Measurements from ENCODE around the gene PUM1.

DNA sequence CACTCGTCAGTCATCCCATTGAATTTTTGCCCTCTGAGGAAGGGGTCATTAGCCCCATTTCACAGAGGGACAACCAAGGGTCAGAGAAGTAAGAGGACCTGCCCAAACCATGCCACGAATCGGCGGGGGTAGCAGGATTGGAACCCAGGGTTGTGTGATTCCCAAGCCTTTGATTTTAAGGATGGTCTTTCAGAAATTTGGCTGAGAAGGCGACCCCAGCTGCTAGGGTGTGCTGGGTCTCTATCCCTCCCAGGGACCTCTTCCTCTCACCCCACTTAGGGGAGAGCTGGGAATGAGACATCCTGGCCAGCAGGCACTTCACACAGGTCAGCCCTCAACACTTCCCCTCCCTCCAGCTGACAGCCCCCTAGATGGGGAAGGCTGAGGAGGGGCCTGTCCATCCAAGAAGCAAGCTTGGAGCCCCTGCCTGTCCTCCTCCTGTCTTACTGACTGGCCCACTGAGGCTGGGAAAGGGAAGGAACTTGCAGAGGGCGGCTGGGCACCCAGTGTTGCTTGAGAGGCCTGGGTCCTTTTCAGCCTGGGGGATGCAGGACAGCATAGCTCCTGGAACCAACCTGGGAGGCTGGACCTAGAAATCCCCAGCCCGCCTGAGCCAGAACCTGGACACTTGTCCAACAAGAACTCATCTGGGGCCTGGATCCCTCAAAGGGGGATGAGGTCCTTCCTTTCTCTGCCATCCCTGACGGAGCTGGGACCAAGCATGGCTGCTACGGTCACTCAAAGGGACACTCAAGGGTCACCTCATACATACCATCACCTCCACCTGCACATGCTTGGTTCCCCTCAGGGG is 158.7 kb downstream of the PUM1 start:
- TF ChIP-seq, protein P1, sequence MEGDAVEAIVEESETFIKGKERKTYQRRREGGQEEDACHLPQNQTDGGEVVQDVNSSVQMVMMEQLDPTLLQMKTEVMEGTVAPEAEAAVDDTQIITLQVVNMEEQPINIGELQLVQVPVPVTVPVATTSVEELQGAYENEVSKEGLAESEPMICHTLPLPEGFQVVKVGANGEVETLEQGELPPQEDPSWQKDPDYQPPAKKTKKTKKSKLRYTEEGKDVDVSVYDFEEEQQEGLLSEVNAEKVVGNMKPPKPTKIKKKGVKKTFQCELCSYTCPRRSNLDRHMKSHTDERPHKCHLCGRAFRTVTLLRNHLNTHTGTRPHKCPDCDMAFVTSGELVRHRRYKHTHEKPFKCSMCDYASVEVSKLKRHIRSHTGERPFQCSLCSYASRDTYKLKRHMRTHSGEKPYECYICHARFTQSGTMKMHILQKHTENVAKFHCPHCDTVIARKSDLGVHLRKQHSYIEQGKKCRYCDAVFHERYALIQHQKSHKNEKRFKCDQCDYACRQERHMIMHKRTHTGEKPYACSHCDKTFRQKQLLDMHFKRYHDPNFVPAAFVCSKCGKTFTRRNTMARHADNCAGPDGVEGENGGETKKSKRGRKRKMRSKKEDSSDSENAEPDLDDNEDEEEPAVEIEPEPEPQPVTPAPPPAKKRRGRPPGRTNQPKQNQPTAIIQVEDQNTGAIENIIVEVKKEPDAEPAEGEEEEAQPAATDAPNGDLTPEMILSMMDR (IDR thresholded peaks at IDR 0.05; ENCODE audit: low read depth, low read length, missing input control), result no peak
- TF ChIP-seq, protein P2, sequence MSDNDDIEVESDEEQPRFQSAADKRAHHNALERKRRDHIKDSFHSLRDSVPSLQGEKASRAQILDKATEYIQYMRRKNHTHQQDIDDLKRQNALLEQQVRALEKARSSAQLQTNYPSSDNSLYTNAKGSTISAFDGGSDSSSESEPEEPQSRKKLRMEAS (IDR thresholded peaks at IDR 0.05), result no peak
- TF ChIP-seq RAD21 (IDR thresholded peaks at IDR 0.05) (no peak), EGR1 (IDR thresholded peaks at IDR 0.05; ENCODE audit: low read depth in 2 of 2) (no peak), FOXA1 (IDR thresholded peaks at IDR 0.05) (no peak), HNF4A (conservative IDR thresholded peaks at IDR 0.05) (no peak), GABPA (IDR thresholded peaks at IDR 0.05 in 1 of 2, conservative IDR thresholded peaks at IDR 0.05 in 1 of 2) (no peak), JUND (IDR thresholded peaks at IDR 0.05) (no peak), HNF4G (IDR thresholded peaks at IDR 0.05) (no peak), YY1 (IDR thresholded peaks at IDR 0.05) (no peak)
- TF ChIP-seq, protein P3, sequence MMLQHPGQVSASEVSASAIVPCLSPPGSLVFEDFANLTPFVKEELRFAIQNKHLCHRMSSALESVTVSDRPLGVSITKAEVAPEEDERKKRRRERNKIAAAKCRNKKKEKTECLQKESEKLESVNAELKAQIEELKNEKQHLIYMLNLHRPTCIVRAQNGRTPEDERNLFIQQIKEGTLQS (IDR thresholded peaks at IDR 0.05), result no peak
